SH-SY5Y (cell line): ENCODE results near the gene MYO7B.

Experiments
- GATA2 ChIP-seq: IDR thresholded peaks from 2 replicates; pipeline ENCODE4 v1.6.1; 2011; ENCODE audit warnings: mild to moderate bottlenecking, low read depth, low read length
- GATA3 ChIP-seq: IDR thresholded peaks from 2 replicates; pipeline ENCODE4 v1.6.1; 2011; ENCODE audit warnings: low read depth, mild to moderate bottlenecking, low read length, moderate library complexity

DNA sequence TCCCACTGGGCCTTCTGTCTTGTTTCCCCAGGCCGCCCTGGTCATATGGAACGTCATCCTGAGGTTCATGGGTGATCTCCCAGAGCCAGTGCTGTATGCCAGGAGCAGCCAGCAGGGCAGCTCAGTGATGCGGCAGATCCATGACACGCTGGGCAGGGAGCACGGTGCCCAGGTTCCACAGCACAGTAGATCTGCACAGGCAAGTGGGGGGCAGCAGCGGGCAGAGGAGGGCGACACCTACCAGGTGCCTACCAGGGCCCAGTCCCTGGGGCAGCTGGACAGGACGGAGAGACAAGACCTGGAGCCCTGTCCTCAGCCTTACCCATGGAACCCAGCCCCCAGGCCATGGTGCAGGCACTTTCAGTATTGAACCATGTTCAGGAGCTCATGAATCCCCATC is 74.3 kb downstream of the MYO7B start:
- TF ChIP-seq GATA2, result no peak
- TF ChIP-seq GATA3, result no peak
